Liver (tissue), 3 donors: ENCODE data around the gene INPP4A.

Experiments used
- CTCF ChIP-seq: fragments of 150-350 bp; IDR thresholded peaks from 2 replicates; pipeline ENCODE4 v1.5.1; 2017; ENCODE audit warnings: improper control_type of control experiment, low read depth, low read length; ENCODE audit not compliant: missing input control
- EGR1 ChIP-seq, 2 donors: IDR thresholded peaks; 2 replicates each; pipeline ENCODE4 v1.6.1; 2016 to 2018; ENCODE audit warnings: antibody characterized with exemption in 2 of 2, low read depth in 2 of 2
- FOXA1 ChIP-seq: IDR thresholded peaks from 2 replicates; pipeline ENCODE4 v1.6.1; 2016; ENCODE audit warnings: antibody characterized with exemption
- GABPA ChIP-seq, 2 donors: IDR thresholded peaks in 1 of 2; conservative IDR thresholded peaks in 1 of 2; 2 replicates each; pipeline ENCODE4 v1.6.1; 2016; ENCODE audit warnings: antibody characterized with exemption in 2 of 2, mild to moderate bottlenecking in 1 of 2, moderate library complexity in 1 of 2
- HNF4A ChIP-seq, 2 donors: conservative IDR thresholded peaks; 2 replicates each; pipeline ENCODE4 v1.6.1; 2016; ENCODE audit warnings: antibody characterized with exemption in 2 of 2, mild to moderate bottlenecking in 2 of 2
- JUND ChIP-seq, 2 donors: IDR thresholded peaks; 2 replicates each; pipeline ENCODE4 v1.6.1; 2016; ENCODE audit warnings: antibody characterized with exemption in 2 of 2
- MAX ChIP-seq: IDR thresholded peaks from 2 replicates; pipeline ENCODE4 v1.6.1; 2016; ENCODE audit warnings: antibody characterized with exemption
- RAD21 ChIP-seq, 2 donors: IDR thresholded peaks; 2 replicates each; pipeline ENCODE4 v1.6.1; 2016; ENCODE audit warnings: antibody characterized with exemption in 2 of 2, mild to moderate bottlenecking in 2 of 2
- REST ChIP-seq: IDR thresholded peaks from 2 replicates; pipeline ENCODE4 v1.6.1; 2016; ENCODE audit warnings: antibody characterized with exemption, mild to moderate bottlenecking
- SP1 ChIP-seq: IDR thresholded peaks from 2 replicates; pipeline ENCODE4 v1.6.1; 2018; ENCODE audit warnings: antibody characterized with exemption, mild to moderate bottlenecking
- YY1 ChIP-seq: IDR thresholded peaks from 2 replicates; pipeline ENCODE4 v1.6.1; 2016; ENCODE audit warnings: antibody characterized with exemption, mild to moderate bottlenecking
- ZBTB33 ChIP-seq: IDR thresholded peaks from 2 replicates; pipeline ENCODE4 v1.6.1; 2016; ENCODE audit warnings: antibody characterized with exemption
- donor health status: healthy.
- donor health status: healthy.

- TF ChIP-seq CTCF, result no peak
- TF ChIP-seq MAX, result no peak
- no peak for TF ChIP-seq YY1
- TF ChIP-seq GABPA (IDR thresholded peaks at IDR 0.05 in 1 of 2, conservative IDR thresholded peaks at IDR 0.05 in 1 of 2), result no peak
- no peak for TF ChIP-seq JUND (IDR thresholded peaks at IDR 0.05)
- TF ChIP-seq FOXA1, result no peak
- TF ChIP-seq REST, result no peak
- TF ChIP-seq HNF4A (conservative IDR thresholded peaks at IDR 0.05), result no peak
- no peak for TF ChIP-seq RAD21 (IDR thresholded peaks at IDR 0.05)
- no peak for TF ChIP-seq ZBTB33
- TF ChIP-seq EGR1 (IDR thresholded peaks at IDR 0.05; ENCODE audit: low read depth in 2 of 2), result no peak
- no peak for TF ChIP-seq SP1
These were observed 29.5 kb downstream of the INPP4A start for GRCh38 chr2:98473995-98474780.
